ENCODE results near the gene PRPS1. TPM values are rescaled to one million over a fixed set of nuclear protein-coding genes. Genes with fewer than 3 reads are reported as not detected.

The PRPS1 gene
- total and polyA plus RNA-seq, 9 of the 15 experiments (the other 6 are each of a cell fraction or from before 2014, with no cell fraction given) = 47.8 to 175 (median 79.6) TPM

- H3K27ac ChIP-seq (ENCODE audit: extremely low read depth, low read depth, low read length) = no peak overlapping the region
- BruUV-seq (replicated peaks) = no TSS peak
- no peak overlapping the region for H3K4me3 ChIP-seq
- no peak overlapping the region for H2AFZ ChIP-seq (ENCODE audit: low read depth, low read length)
- POLR2A ChIA-PET = interaction anchor here (0.6 to 0.9 kb wide), 3 partner anchors 15 to 88 kb away, joined by 3 to 8 read pairs (median 4); no protein-coding TSS in a partner anchor
- no peak for ATAC-seq
- CTCF ChIA-PET (ENCODE audit: low intra/inter-chr PET ratio) = no interaction called here
- H3K4me2 ChIP-seq (ENCODE audit: insufficient read depth, low read length) = no peak overlapping the region
- no peaks in the 10 kb centered on the region for H3K36me3 ChIP-seq (ENCODE audit: control insufficient read depth, insufficient read depth, low read length)
- TF ChIP-seq SRSF7 (optimal IDR thresholded peaks at IDR 0.05; ENCODE audit: low read depth, low read length) (no peak), KDM1A (IDR thresholded peaks at IDR 0.05) (no peak), FOXA1 (IDR thresholded peaks at IDR 0.05; ENCODE audit: borderline replicate concordance) (no peak), RAD21 (CRISPR knock-in tag; conservative IDR thresholded peaks at IDR 0.05 in 1 of 2, IDR thresholded peaks at IDR 0.05 in 1 of 2) (no peak), NCOA6 (IDR thresholded peaks at IDR 0.05) (no peak), HIVEP1 (CRISPR knock-in tag; IDR thresholded peaks at IDR 0.05) (no peak), CXXC5 (CRISPR knock-in tag; IDR thresholded peaks at IDR 0.05) (no peak), SRSF3 (IDR thresholded peaks at IDR 0.05; ENCODE audit: insufficient read depth, low read length) (no peak), FOXA3 (CRISPR knock-in tag; conservative IDR thresholded peaks at IDR 0.05 in 1 of 2, IDR thresholded peaks at IDR 0.05 in 1 of 2) (no peak), ZNF121 (CRISPR knock-in tag; conservative IDR thresholded peaks at IDR 0.05) (no peak), FOSL1 (tag; conservative IDR thresholded peaks at IDR 0.05) (no peak), EP300 (IDR thresholded peaks at IDR 0.05; ENCODE audit: low read length) (no peak), ZZZ3 (IDR thresholded peaks at IDR 0.05) (no peak), CREB3 (tag; conservative IDR thresholded peaks at IDR 0.05; ENCODE audit: low read depth) (no peak), NCOA2 (IDR thresholded peaks at IDR 0.05; ENCODE audit: partially characterized antibody in 2 of 2) (no peak), MEF2A (IDR thresholded peaks at IDR 0.05; ENCODE audit: control insufficient read depth, low read depth, low read length) (no peak), HDGF (IDR thresholded peaks at IDR 0.05) (no peak)
- TF ChIP-seq, protein P1, sequence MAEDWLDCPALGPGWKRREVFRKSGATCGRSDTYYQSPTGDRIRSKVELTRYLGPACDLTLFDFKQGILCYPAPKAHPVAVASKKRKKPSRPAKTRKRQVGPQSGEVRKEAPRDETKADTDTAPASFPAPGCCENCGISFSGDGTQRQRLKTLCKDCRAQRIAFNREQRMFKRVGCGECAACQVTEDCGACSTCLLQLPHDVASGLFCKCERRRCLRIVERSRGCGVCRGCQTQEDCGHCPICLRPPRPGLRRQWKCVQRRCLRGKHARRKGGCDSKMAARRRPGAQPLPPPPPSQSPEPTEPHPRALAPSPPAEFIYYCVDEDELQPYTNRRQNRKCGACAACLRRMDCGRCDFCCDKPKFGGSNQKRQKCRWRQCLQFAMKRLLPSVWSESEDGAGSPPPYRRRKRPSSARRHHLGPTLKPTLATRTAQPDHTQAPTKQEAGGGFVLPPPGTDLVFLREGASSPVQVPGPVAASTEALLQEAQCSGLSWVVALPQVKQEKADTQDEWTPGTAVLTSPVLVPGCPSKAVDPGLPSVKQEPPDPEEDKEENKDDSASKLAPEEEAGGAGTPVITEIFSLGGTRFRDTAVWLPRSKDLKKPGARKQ (CRISPR knock-in tag; IDR thresholded peaks at IDR 0.05) = no peak
- TF ChIP-seq, protein P2, sequence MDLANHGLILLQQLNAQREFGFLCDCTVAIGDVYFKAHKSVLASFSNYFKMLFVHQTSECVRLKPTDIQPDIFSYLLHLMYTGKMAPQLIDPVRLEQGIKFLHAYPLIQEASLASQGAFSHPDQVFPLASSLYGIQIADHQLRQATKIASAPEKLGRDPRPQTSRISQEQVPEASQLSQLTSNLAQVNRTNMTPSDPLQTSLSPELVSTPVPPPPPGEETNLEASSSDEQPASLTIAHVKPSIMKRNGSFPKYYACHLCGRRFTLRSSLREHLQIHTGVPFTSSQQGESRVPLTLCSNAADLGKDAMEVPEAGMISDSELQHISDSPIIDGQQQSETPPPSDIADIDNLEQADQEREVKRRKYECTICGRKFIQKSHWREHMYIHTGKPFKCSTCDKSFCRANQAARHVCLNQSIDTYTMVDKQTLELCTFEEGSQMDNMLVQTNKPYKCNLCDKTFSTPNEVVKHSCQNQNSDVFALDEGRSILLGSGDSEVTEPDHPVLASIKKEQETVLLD (IDR thresholded peaks at IDR 0.05) = no peak
- DNase-seq (ENCODE audit: extremely low read depth in 1 of 4, low spot score in 3 of 4) = no peak
- no peaks in the 10 kb centered on the region for H4K20me1 ChIP-seq (replicated peaks; ENCODE audit: control insufficient read depth, insufficient read depth, low read length)
- no peak for FAIRE-seq
- intact Hi-C loops (cut with micrococcal nuclease) (loop anchor here (5.0 to 10.0 kb wide), 2 partner anchors 62 to 405 kb away; no protein-coding TSS in a partner anchor), in situ Hi-C loops (cut with MboI) (no loop called here)
- H3K4me1 ChIP-seq (replicated peaks in 1 of 2; ENCODE audit: control insufficient read depth in 2 of 2, insufficient read depth in 2 of 2, low read length in 2 of 2) = peaks cover 7 to 21% of the 10 kb centered on the region in 2 experiments; a peak in 4 of 5 replicates
- H3K79me2 ChIP-seq (ENCODE audit: control insufficient read depth, insufficient read depth, low read length) = peaks cover 3% of the 10 kb centered on the region; the same call in 1 of the 3 replicates
- H3K9ac ChIP-seq (ENCODE audit: insufficient read depth in 1 of 2, low read depth in 2 of 2, low read length in 2 of 2) = no peak overlapping the region
- 43% methylated on average over 5 of the region's 5 CpGs for WGBS (ENCODE audit: insufficient coverage, low coverage, missing lambda C conversion rate)
- H3K9me3 ChIP-seq (replicated peaks; ENCODE audit: control insufficient read depth, insufficient read depth, low read depth, low read length) = no peaks in the 10 kb centered on the region
- H3K27me3 ChIP-seq (ENCODE audit: control insufficient read depth in 2 of 2, insufficient read depth in 2 of 2, low read length in 2 of 2) = no peaks in the 10 kb centered on the region
- H3K9me1 ChIP-seq (ENCODE audit: control insufficient read depth, insufficient read depth, low read length) = no peaks in the 10 kb centered on the region
Observed at GRCh38 chrX:107669885-107670628, 41.7 kb downstream of the PRPS1 start.
